DOHH2 (cell line): ENCODE data around the gene CDH4.

Experiments used
- H3F3A ChIP-seq: fragments of 200-600 bp; sonication (generic), shearing (Covaris generic); 2 replicates; pipeline ENCODE4 v1.6.0; 2016; ENCODE audit warnings: antibody characterized with exemption, mild to moderate bottlenecking; ENCODE audit not compliant: control insufficient read depth, insufficient read depth
- H3K27ac ChIP-seq: fragments of 200-600 bp; sonication (generic); 2 replicates; pipeline ENCODE4 v1.5.1; 2014; ENCODE audit warnings: low read depth, mild to moderate bottlenecking, low read length, moderate library complexity
- H3K27me3 ChIP-seq: fragments of 200-600 bp; sonication (generic); 2 replicates; pipeline ENCODE4 v1.6.1; 2014; ENCODE audit warnings: mild to moderate bottlenecking, low read length, mixed read lengths; ENCODE audit not compliant: control insufficient read depth
- H3K36me3 ChIP-seq: fragments of 200-600 bp; sonication (generic); 2 replicates; pipeline ENCODE4 v1.6.1; 2014; ENCODE audit warnings: mild to moderate bottlenecking, low read length, moderate library complexity, mixed read lengths; ENCODE audit not compliant: control insufficient read depth
- H3K4me1 ChIP-seq: fragments of 200-600 bp; sonication (generic); 2 replicates; pipeline ENCODE4 v1.6.1; 2014; ENCODE audit warnings: mild to moderate bottlenecking, low read length, mixed read lengths; ENCODE audit not compliant: control insufficient read depth
- H3K4me2 ChIP-seq: fragments of 200-600 bp; sonication (generic); 2 replicates; pipeline ENCODE4 v1.6.0; 2014; ENCODE audit warnings: mild to moderate bottlenecking, low read length, moderate library complexity
- H3K4me3 ChIP-seq: fragments of 200-600 bp; sonication (generic); 2 replicates; pipeline ENCODE4 v1.5.1; 2014; ENCODE audit warnings: mild to moderate bottlenecking, low read length, mixed read lengths
- H3K79me2 ChIP-seq: fragments of 200-600 bp; sonication (generic); 2 replicates; pipeline ENCODE4 v1.6.1; 2014; ENCODE audit warnings: mild to moderate bottlenecking, low read length, mixed read lengths; ENCODE audit not compliant: control insufficient read depth
- H3K9me2 ChIP-seq: fragments of 200-600 bp; sonication (generic); replicated peaks from 2 replicates; pipeline ENCODE4 v1.6.1; 2014; ENCODE audit warnings: mild to moderate bottlenecking, low read length, mixed read lengths; ENCODE audit not compliant: control insufficient read depth
- H3K9me3 ChIP-seq: fragments of 200-600 bp; sonication (generic); 2 replicates; pipeline ENCODE4 v1.6.1; 2014; ENCODE audit warnings: antibody characterized with exemption, low read length, mixed read lengths; ENCODE audit not compliant: control insufficient read depth, insufficient read depth
- H4K20me1 ChIP-seq: fragments of 200-600 bp; sonication (generic); 2 replicates; pipeline ENCODE4 v1.6.0; 2014; ENCODE audit warnings: low read depth, mild to moderate bottlenecking, antibody characterized with exemption, low read length, moderate library complexity; ENCODE audit not compliant: control insufficient read depth, insufficient read depth
- EZH2phosphoT487 ChIP-seq: fragments of 200-600 bp; sonication (generic); IDR thresholded peaks from 2 replicates; pipeline ENCODE4 v1.6.1; 2017; ENCODE audit warnings: borderline replicate concordance, mild to moderate bottlenecking, antibody characterized with exemption, low read length, moderate library complexity, mixed read lengths
- TF ChIP-seq, protein P1 (sequence below): fragments of 200-600 bp; sonication (generic); IDR thresholded peaks from one replicate; pipeline ENCODE4 v1.5.1; 2014; ENCODE audit warnings: antibody characterized with exemption, mild to moderate bottlenecking, low read depth, low read length; ENCODE audit not compliant: poor library complexity, severe bottlenecking

CDH4 gene

DNA sequence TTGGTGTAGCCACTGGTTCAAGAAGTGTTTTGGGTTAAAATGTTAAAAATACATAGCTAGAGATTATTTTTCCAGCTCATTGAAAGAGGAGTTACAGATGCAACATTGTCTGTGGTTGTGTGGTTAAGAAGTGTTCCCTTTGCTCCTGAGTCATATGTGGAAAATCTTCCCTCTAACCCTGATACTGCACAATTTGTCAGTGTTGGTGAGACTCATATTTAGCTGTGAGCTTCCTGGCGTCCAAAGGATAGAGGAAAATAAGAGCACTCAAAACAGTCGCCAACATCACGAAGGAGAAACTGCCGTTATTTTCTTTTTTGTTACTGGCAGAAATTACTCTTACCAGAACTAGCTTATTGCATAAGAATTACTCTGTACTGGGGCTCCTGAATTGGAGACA lies 250.4 kb downstream of the CDH4 start:
- Histone ChIP-seq H3F3A (no peaks in the 10 kb centered on the region), H3K4me1 (peaks cover 35% of the 10 kb centered on the region), H3K27ac (no peak overlapping the region), H3K9me3 (no peaks in the 10 kb centered on the region), H3K9me2 (no peaks in the 10 kb centered on the region), H3K4me3 (no peak overlapping the region), H4K20me1 (no peaks in the 10 kb centered on the region), H3K36me3 (no peaks in the 10 kb centered on the region), H3K27me3 (no peaks in the 10 kb centered on the region), H3K4me2 (no peak overlapping the region), H3K79me2 (no peaks in the 10 kb centered on the region)
- no peak for TF ChIP-seq EZH2phosphoT487
- TF ChIP-seq, protein P1, sequence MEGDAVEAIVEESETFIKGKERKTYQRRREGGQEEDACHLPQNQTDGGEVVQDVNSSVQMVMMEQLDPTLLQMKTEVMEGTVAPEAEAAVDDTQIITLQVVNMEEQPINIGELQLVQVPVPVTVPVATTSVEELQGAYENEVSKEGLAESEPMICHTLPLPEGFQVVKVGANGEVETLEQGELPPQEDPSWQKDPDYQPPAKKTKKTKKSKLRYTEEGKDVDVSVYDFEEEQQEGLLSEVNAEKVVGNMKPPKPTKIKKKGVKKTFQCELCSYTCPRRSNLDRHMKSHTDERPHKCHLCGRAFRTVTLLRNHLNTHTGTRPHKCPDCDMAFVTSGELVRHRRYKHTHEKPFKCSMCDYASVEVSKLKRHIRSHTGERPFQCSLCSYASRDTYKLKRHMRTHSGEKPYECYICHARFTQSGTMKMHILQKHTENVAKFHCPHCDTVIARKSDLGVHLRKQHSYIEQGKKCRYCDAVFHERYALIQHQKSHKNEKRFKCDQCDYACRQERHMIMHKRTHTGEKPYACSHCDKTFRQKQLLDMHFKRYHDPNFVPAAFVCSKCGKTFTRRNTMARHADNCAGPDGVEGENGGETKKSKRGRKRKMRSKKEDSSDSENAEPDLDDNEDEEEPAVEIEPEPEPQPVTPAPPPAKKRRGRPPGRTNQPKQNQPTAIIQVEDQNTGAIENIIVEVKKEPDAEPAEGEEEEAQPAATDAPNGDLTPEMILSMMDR: no peak

DNA sequence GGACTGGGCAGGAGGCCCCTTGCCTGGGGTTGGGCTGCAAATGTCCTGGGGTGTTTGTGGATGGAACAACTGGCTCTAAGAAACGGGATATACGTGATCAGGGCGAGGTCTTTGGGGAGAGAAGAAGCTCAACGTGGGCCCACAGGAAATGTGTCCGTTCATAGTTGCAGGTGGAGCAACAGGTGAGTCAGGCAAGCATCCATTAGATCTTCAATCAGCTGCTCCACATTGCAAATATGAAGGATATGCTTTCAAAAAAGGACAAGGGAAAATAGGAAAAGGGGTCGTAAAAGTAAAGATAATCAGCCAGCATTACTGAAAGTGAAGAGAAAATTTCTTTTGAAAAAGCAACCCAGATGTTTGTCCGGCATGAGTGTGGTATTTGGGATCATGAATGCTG lies 251.0 kb downstream of the CDH4 start:
- Histone ChIP-seq H3K4me1 (peaks cover 30% of the 10 kb centered on the region), H3K27ac (no peak overlapping the region), H3K27me3 (no peaks in the 10 kb centered on the region), H3K9me3 (no peaks in the 10 kb centered on the region), H3K9me2 (no peaks in the 10 kb centered on the region), H3K4me3 (no peak overlapping the region), H3K4me2 (no peak overlapping the region), H3K79me2 (no peaks in the 10 kb centered on the region), H3F3A (no peaks in the 10 kb centered on the region), H4K20me1 (no peaks in the 10 kb centered on the region), H3K36me3 (no peaks in the 10 kb centered on the region)
- no peak for TF ChIP-seq EZH2phosphoT487
- TF ChIP-seq, protein P1: no peak

DNA sequence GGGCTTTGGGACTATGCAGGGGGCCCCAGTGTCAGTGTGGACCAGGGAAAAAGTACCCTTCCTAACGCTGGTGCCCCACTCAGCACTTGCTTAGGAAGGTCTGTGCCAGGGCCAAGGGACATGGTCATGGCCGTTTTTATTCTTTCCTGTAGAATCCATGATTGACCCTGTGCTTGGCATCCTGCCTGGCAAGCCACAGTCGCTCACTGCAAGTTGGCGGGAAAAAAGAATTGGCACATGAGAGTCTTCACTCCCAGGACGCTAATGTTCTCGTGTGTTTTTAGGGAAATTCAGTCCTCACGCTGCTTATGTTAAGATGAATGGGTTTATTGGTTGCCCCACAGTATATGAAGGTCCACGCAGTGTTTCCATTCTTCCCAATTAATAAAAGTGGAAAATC lies 253.4 kb downstream of the CDH4 start:
- Histone ChIP-seq H3K36me3 (no peaks in the 10 kb centered on the region), H3K4me1 (peaks cover 6% of the 10 kb centered on the region), H3K4me2 (no peak overlapping the region), H3K79me2 (no peaks in the 10 kb centered on the region), H3K9me3 (no peaks in the 10 kb centered on the region), H3K27me3 (no peaks in the 10 kb centered on the region), H4K20me1 (no peaks in the 10 kb centered on the region), H3K4me3 (no peak overlapping the region), H3F3A (no peaks in the 10 kb centered on the region), H3K9me2 (no peaks in the 10 kb centered on the region), H3K27ac (no peak overlapping the region)
- no peak for TF ChIP-seq EZH2phosphoT487
- TF ChIP-seq, protein P1: no peak

DNA sequence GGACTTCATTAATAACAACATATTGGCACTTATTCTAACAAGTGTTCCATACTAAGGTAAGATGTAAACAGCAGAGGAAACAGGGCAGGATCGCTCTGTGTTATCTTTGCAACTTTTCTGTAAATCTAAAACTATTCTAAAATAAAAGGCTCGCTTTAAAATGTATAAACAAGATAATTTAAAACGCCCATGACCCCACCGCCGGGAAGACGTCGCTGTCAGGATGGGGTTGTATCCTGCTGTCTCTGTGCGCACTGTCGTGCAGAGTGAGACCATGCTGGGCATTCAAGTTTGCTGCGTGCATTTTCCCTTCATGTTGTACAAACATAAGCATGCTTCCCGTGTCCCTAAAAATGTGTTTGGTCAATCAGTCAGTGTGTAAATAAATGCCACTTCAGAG lies 255.7 kb downstream of the CDH4 start:
- H3F3A ChIP-seq: no peaks in the 10 kb centered on the region
- H3K27me3 ChIP-seq: no peaks in the 10 kb centered on the region
- no peak overlapping the region for H3K4me3 ChIP-seq
- H3K9me3 ChIP-seq: no peaks in the 10 kb centered on the region
- no peaks in the 10 kb centered on the region for H3K9me2 ChIP-seq
- no peaks in the 10 kb centered on the region for H3K79me2 ChIP-seq
- H3K27ac ChIP-seq: no peak overlapping the region
- H4K20me1 ChIP-seq: no peaks in the 10 kb centered on the region
- H3K36me3 ChIP-seq: no peaks in the 10 kb centered on the region
- H3K4me2 ChIP-seq: no peak overlapping the region
- H3K4me1 ChIP-seq: no peaks in the 10 kb centered on the region
- TF ChIP-seq EZH2phosphoT487: no peak
- TF ChIP-seq, protein P1: no peak
